OCI-LY3 (cell line): ENCODE measurements around the gene UGT2A2.

Experiments
- EZH2phosphoT487 ChIP-seq: fragments of 200-600 bp; shearing (Covaris generic); IDR thresholded peaks from 2 replicates; pipeline ENCODE4 v1.6.1; 2018; ENCODE audit warnings: antibody characterized with exemption, mixed run types, low read depth
- TF ChIP-seq, protein P1 (sequence below): fragments of 200-600, 300-600 bp; sonication (generic); IDR thresholded peaks from 2 replicates; pipeline ENCODE4 v1.5.1; 2014; ENCODE audit warnings: antibody characterized with exemption, low read length, low read depth

DNA sequence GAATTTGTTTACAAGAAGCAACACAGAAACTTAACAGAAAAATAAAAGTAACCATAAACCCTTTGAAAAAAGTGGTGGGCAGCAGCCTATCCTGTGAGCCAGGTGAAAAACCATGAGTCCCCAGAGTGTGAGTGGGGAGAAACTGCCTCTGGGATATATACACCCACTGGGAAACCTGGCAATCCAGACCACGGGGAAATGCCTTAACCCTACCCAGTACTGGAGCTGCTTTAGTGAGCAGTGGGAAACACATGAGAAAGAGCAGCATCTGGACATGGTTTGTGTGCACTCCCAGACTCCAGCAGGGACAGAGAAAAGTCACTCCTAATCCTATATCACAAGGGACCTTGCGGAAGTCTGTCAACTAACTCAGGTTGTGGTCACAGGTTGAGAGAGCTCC lies 39.4 kb downstream of the UGT2A2 start:
- TF ChIP-seq, protein P1, sequence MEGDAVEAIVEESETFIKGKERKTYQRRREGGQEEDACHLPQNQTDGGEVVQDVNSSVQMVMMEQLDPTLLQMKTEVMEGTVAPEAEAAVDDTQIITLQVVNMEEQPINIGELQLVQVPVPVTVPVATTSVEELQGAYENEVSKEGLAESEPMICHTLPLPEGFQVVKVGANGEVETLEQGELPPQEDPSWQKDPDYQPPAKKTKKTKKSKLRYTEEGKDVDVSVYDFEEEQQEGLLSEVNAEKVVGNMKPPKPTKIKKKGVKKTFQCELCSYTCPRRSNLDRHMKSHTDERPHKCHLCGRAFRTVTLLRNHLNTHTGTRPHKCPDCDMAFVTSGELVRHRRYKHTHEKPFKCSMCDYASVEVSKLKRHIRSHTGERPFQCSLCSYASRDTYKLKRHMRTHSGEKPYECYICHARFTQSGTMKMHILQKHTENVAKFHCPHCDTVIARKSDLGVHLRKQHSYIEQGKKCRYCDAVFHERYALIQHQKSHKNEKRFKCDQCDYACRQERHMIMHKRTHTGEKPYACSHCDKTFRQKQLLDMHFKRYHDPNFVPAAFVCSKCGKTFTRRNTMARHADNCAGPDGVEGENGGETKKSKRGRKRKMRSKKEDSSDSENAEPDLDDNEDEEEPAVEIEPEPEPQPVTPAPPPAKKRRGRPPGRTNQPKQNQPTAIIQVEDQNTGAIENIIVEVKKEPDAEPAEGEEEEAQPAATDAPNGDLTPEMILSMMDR, result no peak
- no peak for TF ChIP-seq EZH2phosphoT487
